Measurements from ENCODE around the gene TENM3.
A peak's percentile ranks its signal among the peaks of the same experiment; 100 is the strongest.

The TENM3 gene

DNA sequence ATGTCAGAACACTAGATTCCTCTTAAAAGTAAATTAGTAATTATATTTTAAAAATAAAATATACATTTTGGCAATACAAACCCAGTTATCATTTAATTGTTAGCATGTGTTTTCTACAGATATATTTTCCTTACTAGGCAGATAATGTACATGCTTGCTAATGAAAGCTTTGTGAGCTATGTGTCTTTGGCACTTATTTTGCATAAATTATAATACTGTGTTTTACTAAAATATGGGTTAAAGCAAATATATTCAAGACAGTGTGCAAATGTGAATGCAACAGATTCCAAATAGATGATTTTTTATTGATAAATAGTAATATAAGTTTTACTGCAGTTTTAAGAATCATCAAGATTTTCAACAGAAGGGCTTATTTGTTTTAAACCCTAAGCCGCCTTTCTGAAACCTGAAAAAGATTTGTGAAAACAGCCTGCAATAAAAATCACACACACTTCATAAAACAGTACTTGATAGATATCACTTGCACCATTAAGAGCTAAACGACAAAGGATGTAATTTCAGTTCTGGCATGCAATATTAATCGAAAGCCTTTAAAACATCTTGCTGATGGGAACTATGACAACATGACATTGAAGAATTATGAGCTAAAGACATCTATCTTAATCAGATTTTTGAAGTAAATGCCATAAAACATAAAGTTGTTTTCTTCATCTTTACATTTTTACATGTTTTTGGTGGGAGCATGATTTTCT, 340.7 kb downstream of the TENM3 start:
- no peak for DNase-seq

DNA sequence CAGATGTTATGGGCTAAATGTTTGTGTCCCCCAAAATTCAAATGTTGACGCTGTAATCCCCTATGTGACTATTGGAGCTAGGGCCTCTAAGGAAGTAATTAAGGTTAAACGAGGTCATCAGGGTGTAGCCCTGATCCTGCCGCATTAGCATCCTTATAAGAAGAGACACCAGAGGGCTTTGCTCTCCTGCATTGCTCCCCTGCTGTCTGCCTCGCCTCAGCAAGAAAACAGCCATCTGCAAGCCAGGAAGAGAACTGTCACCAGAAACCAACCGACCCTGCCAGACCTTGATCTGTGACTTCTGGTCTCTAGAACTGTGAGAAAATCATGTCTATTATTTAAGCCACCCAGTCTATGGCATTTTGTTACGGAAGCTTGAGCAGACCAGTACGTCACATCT, 342.1 kb downstream of the TENM3 start:
- no peak for DNase-seq

DNA sequence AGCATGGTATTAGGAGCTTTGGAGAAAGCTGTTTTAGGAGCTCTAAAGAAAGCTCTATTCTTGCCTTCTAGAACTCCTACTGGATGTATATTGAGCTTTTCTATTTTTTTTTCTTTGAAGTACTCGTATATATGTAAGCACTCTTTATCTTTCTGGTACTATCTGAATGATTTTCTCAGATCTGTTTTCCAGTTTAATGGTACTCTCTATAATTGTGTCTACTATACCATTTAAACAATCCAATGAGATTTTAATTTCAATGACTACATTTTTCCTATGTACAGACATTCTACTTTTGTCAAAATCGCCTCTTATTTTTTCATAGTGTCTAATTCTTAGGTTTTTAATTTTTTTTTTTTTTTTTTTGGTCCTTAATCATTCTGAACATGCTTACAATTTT, 345.9 kb downstream of the TENM3 start:
- no peak for DNase-seq

DNA sequence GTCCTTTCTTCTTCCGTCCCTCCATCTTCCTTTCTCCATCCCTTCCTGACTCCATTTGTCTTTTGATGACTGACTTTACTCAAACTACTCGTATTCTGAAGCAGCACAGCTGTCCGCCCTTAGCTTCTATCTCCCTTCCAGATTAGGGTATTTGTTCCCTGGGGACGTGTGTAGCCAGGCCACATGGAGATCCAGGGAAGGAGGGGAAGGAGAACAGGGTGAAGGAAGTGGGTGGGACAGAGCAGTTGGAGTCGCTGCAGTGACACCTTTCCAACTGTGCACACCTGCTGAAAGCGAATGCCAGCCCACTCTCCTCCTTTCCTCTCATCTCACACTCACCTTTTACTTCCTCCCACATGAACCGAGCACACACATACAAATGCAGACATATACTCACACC, 350.2 kb downstream of the TENM3 start:
- no peak for DNase-seq

DNA sequence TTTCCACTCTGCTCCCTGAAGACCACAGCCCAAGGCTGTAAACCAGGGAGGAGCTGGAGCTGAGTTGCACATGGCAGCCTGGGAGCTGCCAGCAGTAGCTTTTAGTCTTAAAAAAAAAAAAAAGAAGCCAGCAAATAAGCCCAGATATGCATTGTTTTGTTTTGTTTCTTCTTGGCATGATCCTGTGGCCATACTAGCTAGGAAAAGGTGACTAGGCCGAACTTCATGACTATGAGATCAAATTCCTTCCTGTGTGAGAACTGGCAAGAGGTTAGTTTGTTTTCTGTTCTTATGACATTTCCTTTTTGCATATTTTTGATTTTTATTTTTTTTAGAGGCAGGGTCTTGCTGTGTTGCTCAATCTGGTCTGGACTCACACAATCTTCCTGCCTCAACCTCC, 350.7 kb downstream of the TENM3 start:
- DNase-seq = no peak

DNA sequence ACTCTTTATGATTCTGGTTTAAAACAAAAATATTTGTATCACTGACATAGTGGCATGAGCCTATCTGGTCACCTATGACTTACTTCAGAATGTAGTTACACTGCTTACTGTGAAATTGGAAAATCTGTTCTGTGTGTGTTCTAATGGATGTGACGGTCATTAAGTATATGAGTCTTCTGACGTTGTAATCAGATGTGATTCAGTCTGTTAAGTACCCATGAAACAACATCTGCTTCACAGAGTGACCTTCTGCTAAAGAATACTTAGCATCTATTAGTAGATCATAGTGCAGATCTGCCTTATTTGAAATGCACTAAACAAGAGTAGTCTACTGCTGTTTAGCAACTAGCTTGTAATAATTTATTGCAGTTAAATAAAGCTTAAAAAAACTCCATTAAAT, 356.9 kb downstream of the TENM3 start:
- DNase-seq = peak; percentile 66

DNA sequence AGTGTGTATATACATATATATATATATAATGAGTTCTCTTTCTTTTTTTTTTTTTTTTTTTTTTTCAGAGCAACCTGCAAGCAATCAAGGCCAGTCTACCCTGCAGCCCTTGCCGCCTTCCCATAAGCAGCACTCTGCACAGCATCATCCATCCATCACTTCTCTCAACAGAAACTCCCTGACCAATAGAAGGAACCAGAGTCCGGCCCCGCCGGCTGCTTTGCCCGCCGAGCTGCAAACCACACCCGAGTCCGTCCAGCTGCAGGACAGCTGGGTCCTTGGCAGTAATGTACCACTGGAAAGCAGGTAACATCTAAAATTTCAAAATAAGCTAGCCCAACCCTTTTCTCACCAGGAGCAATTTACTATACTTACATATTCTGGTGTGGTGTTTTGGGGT, 357.7 kb downstream of the TENM3 start:
- DNase-seq = no peak

DNA sequence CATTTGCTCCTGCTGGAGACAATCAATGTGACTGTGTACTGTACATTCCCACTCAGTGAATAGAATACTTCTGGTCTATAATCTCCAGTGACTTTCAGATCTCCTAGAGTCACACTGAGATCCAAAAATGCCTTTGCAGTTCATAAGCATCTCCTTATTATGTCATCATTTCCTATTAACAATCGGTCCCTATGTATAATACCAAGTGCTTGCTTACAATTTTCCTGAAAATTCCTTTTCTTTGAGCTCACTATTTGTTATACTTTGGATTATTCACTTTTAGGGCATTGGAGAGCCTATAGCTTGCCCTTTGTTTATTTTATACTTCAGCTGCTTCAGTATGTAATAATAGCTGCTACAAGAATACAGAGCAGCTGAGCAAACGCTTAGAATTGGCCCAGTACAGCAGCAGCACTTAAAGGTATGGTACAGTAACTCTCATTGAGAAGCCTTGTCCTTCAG, 361.0 kb downstream of the TENM3 start:
- no peak for DNase-seq

DNA sequence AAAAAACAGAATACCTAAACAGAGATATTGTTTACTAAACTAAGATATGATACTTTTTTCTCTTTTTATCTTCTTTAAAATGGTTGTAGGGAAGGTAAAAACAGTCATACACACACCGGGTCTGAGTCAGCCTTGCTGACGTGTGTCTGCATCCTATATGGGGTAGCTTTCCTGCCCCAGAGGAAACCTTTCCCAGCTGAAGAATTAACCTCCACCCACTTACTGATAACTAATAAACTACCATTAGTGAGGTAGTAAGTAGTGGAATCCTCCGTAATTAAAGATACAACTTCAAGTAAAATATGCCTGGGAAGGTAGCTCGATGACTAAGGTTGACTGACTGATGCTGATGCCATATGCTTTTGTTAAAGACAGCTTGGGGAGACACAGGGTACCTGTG, 361.8 kb downstream of the TENM3 start:
- no peak for DNase-seq

DNA sequence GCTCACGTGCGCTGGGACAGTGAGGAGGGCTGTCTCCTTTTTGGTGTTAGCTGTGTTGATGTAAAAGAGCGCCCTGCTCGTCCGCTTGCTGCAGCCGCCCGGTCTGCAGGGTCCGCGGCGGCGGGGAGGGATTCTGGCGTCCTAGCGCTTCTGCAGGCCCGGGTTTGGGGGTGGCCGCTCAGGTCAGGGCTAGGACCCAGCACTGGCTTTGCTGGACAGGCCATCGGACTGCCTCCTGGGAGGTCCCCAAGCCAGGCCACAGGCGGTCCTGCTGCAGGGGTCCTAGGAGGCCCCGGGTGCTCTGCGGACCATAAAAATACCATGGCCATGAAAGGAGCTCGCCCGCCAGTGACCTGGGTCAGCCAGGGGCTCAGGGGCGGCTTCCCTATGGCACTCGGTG, 365.3 kb downstream of the TENM3 start:
- no peak for DNase-seq

DNA sequence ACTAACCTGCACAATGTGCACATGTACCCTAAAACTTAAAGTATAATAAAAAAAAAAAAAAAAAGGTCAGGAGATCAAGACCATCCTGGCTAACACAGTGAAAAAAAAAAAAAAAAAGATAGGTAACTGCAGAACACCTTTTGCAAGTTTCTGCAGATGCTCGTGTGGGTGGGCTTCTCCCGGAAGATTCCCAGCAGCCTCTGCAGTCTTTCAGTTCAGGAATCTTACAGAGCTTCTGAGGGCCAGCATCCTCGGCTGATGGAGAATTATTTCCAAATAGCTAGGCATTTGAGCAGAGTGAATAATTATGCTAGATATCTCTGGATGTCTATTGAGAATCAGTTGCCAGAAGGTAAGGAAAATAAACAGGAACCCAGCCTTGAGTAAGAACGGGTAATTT, 373.3 kb downstream of the TENM3 start:
- no peak for DNase-seq

DNA sequence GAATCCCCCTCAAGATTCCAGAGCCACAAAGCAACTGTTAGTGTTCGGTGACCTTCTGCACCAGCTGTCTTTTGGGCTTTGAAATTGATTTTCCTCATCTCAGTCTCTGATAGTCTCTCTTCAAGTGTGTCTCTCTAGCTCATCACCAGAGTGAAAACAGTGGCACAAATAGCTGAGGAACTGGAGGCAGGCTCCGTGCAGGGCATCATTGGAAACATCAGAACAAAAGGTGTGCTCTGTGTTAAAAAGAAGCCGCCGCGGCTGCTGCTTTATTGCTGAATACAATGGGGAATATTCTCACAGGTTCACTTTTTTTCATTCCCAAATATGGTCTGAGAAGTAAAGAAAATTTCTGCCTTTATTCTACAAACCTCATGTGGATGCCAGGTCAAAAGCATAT, 376.5 kb downstream of the TENM3 start:
- no peak for DNase-seq

DNA sequence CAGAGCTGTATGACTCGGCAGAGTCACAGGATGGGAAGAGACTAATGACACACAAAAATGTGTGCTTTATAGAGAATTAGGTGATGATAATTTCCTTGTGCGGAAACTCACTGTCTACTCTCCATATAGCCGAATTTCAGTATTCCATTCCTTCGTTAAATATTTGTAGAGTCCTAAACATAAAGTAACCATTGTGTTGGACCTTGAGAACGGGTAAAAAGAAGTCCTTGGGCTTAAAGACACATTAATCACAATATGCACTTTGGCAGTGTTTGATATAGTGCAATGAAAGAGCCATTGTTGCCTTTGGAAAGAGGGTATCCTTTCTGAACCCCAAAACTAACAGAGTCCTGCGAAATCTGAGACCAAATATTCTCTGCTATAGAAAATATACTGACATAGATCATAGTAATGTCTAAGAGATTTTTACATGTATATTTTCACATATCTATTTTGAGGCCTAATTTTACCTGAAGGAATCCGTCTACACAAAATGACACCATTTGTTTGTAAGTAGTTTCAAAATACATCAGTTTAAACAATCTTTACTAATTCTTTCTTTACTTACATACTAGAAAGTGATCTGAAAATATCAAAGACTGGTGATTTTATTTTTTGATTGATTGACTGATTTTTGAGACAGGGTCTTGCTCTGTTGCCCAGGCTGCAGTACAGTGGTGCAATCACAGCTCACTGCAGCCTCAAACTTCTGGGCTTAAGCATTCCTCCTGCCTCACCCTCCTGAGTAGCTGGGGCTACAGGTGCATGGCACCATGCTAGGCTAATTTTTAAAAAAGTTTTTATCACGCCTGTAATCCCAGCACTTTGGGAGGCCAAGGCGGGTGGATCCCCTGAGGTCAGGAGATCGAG, 377.1 kb downstream of the TENM3 start:
- DNase-seq = no peak

DNA sequence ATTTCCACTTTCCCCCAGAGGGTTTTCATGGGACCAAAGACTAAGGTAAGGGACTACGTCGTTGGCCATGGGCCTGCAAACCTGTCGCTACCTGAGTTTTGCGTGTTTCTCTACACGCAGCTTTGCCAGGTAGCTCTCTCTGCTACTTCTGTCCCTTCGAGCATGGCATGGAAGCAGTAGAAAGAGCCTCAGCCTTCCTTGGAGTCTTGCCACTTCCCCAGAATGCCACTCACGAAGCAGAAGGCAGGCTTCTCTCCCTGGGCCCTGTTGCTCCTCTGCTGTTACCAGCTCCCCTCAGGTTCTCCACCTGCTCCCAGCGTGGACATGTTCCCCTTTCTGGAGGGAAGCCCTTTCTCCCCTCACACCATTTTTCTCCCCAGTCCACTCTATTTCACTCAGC, 381.1 kb downstream of the TENM3 start:
- DNase-seq = no peak

DNA sequence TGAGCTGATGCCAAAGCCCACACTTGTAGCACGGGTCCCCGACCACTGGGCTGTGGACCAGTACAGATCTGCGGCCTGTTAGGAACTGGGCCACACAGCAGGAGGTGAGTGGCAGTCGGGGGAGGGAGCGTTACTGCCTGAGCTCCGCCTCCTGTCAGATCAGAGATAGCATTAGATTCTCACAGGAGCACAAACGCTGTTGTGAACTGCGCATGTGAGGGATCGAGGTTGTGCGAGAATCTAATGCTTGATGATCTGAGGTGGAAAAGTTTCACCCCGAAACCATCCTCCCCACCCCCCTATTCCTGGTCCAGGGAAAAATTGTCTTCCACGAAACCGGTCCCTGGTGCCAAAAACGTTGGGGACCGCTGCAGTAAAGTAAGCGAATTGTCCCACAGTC, 382.0 kb downstream of the TENM3 start:
- DNase-seq = no peak

DNA sequence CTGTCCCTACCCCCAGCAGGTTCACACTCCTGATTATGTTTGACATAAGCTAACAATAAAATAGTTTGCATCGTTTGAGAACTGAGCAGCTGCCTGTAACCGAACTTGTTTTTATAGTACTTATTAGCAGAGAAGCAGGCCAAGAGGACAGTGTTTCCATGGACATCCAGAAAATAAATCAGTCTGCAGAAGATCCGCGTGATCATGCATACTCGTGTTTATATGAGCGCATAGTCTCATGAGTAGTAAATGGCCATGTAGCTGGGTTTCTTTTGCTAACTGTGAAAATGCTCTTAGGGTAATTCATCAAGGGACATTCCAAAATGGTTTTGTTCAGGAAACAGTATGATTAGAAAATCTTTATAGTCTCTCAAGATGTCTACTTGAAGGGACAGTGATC, 384.8 kb downstream of the TENM3 start:
- no peak for DNase-seq

DNA sequence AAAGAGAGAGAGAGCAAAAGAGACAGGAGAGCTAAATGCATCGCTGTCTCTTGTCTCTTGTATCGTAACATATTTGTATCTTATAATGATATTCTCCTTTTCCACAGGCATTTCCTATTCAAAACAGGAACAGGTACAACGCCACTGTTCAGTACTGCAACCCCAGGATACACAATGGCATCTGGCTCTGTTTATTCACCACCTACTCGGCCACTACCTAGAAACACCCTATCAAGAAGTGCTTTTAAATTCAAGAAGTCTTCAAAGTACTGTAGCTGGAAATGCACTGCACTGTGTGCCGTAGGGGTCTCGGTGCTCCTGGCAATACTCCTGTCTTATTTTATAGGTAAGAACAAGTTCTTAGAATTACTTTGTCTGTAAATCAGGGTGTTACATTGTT, 385.3 kb downstream of the TENM3 start:
- DNase-seq = no peak

DNA sequence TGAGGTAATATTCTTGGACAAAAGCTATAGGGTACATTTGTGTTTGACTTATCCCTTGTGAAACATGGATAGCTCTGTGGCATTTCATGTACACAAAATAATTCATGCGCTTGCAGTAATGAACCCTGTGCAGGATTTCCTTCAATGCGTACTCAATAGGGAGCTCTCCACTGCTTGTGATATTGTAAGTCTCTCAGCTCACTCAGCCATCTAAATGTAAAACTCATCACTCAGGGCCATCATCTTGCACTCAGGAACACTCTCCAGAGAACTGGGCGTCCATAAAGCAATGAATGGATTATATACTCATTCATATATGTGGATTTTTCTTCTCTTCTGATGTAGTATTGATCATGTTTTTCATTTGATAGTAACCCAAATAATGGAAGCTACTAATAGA, 385.9 kb downstream of the TENM3 start:
- DNase-seq = no peak

DNA sequence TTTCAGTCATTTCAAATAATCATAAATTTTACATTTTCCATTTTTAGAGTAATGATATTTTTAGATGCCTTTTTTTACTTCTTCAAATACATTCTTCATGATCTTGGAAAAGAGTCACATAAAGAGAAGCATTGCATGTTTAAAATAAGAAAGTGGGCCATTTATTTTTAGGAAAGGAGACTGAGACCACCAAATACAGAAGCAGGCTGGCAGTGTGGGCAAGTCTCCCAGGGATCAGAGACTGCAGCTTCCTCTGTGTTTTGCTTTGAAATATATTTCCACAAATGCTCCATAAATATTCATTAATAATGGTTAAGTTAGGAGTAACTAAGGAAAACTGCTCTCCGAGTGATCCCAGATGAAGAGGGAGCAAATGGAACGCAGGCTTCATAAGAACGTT, 397.3 kb downstream of the TENM3 start:
- no peak for DNase-seq

DNA sequence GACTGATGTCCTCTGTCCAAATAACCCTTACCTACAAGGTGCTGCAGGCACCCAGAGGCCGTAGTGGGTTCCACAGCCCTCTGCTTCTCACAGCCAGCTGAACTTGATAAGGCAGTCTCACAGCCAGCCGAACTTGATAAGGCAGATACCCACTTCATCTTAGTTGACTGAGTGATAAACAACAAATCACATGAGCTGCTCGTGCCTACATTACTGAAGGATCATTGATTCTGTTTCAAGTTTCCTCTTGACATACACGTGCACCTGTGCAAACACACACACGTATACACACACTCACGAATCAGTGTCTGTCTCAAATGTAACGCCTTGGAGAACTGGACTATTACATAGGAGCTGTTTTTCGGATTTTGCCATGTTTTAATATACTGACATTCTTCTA, 397.7 kb downstream of the TENM3 start:
- no peak for DNase-seq

DNA sequence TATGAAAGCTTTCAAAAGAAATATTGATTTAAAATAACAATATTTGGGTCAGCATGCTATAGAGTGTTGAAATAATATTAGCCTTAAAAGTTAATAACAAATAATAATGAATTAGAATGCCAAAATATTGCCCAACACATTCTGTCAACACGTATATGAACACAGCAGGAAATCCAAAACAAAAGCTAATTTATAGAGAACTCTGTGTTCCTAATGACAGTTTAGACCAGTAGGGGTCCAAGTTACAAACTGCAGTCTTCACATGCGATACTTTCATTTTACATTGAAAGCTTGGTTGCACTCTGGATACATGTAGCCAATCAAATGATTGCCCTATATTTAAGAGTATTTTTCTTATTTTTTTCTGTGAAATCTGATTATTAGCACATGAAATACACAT, 399.6 kb downstream of the TENM3 start:
- DNase-seq = no peak

DNA sequence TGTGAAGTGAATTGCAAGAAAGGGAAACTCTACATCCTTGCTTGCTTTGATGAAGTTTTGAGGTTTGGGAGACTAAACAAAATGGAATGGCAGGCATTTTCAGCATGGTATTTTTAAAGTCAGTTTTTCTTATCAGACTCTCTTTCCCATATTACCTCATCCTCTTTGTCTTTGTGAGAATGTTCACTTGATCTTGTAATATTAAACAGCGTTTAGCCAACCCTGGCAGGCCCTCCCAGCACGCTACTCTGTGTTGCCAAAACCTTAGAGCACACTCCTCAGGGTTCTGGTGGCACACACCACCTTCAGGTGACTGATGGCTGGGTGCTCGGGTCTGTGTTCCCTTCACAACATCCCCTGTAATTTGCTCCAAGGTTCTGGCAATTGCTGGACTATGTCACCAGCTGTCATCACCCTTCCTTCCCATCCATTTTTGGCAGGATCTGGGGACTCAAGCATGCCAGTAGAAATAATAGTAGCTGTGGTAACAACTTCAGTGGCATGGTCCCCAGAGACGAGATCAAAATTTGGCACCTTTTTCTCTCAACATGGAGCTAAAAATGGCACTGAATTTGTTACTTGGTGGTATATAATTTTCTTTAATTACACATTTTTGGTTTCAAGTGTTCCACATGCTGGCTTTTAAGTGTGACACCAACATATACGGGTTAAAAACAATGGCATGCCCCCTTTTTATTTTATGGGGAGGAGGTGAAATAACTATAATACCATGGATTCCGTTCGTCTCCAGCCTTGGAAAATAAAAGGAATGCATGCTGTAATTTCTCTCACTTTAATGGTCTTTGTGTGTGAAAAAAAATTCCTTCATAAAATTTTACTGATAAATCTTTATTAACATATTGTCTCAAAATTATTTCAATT, 400.8 kb downstream of the TENM3 start:
- peak; percentile 29 for DNase-seq

DNA sequence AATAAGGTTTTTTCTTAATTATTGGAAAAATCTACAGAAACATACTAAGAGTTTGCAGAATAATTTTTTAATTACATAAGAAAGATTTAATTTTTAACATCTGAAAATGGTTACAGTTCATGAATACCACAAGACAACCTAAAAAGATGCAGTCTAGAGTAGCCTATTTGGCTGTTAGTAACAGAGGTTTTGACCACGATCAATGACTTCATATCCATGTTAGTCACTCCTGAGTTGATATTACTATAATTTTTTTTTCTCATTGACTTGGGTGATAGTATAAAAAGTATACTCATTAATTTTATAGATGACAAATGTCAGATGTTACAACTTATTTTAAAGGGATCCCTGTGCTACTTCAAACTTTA, 401.5 kb downstream of the TENM3 start:
- DNase-seq = no peak

DNA sequence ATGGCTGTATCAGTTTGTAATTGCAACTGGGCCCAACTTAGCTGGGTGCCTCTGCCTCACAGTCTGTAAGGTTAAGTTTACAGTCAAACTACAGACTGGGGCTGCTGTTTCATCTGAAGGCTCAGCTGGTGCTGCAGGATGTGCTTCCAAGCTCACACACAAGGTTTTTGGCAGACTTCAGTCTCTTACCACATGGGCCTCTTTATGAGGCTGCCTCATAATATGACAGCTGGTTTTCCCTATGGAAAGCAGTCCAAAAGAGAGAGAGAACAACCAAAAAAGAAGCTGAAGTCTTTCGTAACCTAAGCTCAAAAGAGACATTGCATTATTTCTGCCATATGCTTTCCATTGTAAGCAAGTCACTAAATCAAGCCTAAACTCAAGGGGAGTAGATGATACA, 402.3 kb downstream of the TENM3 start:
- DNase-seq = no peak

Measured in NCI-H1694 (cell line).